Stimulated activated CD8-positive, alpha-beta memory T cell treated with anti-CD3 and anti-CD28 coated beads, Interleukin-7, amount 100 ng/mL, for 1 hour (primary cell): ENCODE measurements around the gene NLGN4X.

Experiments
- DNase-seq, 2 donors: peaks; one replicate each; pipeline ENCODE4 v3.0.0-alpha.2; 2020; ENCODE audit warnings: low read depth in 2 of 2

NLGN4X gene

DNA sequence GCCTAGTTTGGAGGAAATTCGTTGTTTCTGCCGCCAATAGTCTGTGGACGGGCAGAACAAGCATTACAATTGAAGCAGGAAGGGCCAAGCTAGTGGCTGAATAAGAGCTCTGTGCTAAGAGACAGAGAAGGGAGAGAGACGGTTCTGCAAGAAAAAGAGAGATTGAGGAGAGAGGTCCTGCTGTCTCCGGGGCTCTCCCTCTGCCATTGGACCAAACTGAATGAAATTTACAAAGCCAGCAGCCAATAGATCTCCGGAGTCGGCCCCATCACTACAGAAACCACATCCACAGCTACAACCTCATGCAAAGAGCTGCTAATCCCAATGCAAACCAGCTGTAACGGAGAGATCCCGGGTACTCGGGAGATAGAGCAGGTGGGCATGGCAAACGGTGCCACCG, at the start of gene NLGN4X:
NLGN4X (minus strand) TSS at position 148 of the 400 bp plus-strand sequence. CDS start 77,401 bp downstream, outside the sequence.
- no peak for DNase-seq

DNA sequence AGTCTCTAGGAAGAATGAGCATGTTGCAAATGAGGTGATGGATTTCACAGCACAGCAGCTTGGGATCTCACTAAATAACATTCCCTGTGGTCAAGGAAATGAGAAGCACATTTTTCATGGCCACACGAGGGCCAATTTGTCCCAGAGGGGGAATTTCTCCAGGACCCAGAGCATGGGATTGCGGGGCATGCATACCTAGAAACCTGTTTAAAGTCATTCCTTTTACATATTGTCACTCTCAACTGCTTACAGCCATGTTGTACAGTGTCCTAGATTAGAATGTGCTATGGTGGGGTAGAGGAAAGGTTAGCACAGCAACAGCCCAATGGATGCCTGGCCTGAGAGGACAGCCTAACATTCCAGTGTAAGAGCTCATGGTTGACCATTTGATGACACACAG, 37.4 kb upstream of the NLGN4X start:
- no peak for DNase-seq

DNA sequence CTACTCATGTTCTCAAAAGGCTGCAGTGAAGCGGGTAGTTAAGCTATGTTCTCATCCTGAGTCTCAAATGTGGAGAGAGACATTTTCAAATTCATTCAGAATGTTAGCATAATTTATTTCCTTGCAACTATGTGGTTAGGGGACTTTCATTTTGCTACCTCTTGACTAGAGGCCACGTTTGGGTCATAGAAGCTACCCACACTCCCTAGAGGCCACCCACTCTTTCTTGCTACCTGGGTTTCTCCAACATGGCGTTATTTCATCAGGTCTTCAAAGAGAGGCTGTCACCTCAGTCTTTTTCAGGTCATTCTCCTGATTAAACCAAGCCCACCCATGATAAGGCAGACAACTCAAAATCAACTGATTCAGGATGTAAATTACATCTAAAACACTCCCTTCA, 34.3 kb upstream of the NLGN4X start:
- DNase-seq: no peak

- no peak for DNase-seq
Measured at GRCh38 chrX:6257025-6257424, 28.4 kb upstream of the NLGN4X start.

GRCh38 chrX:6244666-6245065, 16.0 kb upstream of the NLGN4X start:
- DNase-seq: no peak

DNA sequence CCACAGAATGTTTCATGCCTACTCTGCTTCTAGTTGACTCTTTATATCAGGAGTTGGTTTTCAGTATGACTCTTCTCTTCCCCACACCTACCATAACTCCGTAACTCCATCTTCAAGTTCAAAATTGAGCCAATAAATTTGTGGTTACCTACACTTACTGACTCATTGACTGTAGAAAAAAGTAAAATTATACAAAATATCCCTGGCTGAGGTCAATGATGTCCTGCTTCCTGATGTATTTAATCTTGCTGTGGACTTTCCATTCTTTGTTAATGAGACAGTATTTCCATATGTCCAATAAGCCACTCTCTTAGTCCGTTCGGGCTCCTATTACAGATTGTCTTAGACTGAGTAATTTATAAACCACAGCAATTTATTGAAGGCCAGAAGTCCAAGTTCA, 9.9 kb upstream of the NLGN4X start:
- DNase-seq: no peak

DNA sequence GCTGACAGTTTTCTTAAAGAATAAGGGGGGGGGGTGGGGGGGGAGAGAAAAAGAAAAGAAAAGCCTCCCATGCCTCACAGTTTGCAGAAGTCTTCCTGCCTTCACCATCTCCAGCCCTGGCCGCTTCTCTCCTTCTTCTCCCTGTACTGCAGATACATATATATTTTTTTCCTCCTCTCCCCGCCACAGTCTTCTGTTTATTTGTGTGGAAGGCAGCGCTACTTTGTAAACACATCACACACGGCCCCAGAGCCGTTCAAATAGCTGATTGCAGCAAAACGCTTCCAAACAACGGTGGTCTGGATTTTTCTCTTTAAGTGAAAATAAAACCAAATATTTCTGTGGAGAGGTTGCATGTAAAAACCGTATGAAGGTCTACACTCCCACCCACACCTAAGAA, 732 bp downstream of the NLGN4X start:
- no peak for DNase-seq

- no peak for DNase-seq
Measured at GRCh38 chrX:6227453-6227835, 1.2 kb downstream of the NLGN4X start.

GRCh38 chrX:6226596-6227452, 1.8 kb downstream of the NLGN4X start:
- DNase-seq: no peak

DNA sequence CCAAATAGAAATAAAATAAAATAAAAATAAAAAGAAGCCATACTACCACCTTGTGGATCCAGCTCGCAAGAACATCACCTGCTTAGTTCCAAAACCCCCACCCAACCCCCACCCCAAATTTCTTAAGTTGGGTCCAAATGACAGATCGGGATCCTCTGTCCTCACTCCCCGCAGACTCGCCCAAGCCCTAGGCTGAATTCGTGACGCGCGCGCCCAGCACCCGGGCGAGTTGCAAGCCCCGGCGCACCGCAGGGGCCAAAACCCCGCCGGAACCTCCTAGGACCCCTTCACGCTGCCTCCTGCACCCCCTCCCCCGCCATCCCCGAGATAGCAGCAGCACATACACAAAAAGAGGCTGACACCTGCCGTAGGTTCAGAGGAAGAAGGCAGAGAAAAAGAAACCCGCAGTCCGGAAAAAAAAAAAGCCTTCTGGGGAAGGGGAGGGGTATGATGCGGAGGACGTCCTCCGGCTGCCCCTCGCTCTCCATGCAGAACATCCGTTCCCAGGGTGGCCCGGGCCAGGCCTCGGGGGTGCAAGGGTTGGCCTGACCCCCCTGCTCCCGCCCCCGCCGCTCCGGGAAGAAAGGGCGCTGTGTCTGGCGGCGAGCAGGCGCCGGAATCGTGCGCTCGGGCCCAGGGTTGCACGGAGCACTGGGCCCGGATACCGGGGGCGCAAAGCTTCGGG, 2.6 kb downstream of the NLGN4X start:
- DNase-seq: no peak

DNA sequence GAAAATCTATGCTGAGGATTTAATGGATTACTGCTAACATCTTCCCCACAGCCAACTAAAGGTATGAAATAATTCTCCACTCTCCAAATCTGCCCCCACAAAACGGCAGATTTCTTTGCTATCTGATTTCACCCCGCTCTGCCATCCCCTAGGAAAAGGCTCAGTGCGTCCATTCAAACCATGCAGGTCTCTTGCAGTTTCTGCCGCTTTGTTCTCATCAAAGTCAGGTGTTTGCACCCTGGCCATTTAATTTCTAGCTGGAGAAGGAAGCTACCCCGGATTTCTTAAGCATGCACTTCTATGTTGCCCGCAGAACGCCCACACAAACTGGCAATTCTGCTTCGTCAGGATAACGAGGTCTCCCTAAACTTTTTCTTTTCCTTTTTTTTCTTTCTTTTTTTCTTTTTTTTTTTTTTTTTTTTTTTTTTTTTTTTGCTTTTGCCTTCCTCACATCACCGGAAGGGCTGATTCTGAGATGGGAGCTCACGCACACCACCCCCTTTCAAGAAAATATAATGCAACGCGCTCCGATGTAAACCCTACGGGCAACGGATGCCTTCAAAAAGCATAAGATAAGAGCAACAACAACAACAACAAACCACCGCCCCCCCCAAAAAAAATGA, 3.3 kb downstream of the NLGN4X start:
- DNase-seq: no peak

GRCh38 chrX:6223516-6223915, 5.2 kb downstream of the NLGN4X start:
- DNase-seq: no peak

GRCh38 chrX:6210230-6210629, 18.4 kb downstream of the NLGN4X start:
- DNase-seq: no peak

DNA sequence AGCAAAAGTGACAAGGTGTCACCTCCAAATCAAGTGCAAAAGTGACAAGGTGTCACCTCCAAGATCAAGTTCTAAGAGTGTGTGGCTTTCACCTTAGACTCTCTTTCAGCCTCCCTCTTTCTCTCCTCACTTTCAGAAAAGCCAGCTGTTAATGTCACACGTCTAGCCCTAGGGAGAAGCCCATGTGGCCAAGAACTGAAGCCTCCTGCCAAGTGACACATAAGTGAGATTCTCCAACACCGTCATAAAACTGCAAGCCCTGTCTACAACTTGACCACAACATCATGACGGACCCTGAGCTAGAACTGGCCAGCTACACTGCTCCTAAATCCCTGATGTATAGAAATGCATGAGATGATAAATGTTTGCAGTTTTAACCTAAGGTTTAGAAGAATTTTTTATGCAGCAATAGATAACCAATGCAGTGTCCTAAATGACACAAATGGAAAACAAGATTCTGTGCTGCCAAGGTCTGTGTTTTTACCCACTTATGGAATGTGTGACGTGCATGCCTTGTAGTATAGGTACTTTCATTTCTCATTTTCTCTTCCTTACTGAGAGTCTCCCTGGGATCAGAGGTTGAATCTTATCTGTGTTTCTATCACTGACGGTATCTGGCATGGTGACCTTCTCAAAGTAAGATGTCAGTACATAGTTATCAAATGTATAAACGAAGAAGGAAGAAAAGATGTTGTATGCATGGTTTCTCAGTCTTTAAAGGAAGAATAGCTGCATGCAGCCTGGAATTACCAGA, 25.0 kb downstream of the NLGN4X start:
- no peak for DNase-seq

GRCh38 chrX:6199486-6199885, 29.2 kb downstream of the NLGN4X start:
- no peak for DNase-seq

- DNase-seq: no peak
Measured at GRCh38 chrX:6187256-6187655, 41.4 kb downstream of the NLGN4X start.

DNA sequence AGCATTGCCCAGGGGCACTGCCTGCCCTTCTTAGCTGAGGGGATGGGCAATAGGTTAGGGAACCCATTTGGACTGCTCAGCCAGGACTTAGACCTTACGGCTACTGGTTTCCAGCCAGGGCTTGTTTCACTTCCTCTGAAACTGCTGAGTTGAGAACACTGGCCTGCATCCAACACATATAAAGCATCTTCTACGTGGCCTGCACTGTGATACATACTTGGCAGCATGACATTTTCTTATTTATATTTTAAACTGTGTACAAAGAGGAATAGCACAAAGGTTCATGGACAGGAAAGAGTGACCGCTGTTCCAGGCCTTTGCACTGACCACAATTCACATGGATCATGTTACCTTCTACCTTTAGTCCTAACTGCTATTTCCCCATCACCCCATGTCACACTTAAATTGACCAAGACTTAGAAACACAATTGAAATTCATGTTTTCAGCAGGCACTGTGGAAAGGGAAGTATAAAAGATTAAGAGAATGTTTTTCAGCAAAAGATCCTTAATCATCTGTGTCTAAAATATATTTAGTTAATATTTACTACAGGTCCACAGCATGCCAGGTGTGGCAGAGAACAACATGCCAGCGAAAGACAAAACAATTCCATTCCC, 43.7 kb downstream of the NLGN4X start:
- DNase-seq: no peak

DNA sequence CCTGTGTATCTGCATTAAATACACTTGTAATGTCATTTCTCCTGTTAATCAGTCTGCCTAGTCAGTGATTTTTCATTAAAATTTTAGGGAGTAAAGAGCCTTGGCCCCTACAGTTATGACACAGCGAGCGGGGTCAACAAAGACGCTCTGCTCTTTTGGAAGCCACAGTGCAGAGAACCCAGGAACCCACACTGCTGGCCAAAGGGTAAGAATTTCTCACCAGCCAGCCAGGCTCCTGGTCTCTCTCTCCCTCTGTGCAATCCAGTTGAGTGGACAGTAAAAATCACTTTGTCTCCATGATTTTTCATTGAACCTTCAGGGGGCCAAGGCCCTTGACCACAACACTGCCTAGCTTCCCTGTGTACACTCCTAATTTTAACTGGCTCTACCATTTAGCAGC, 52.8 kb downstream of the NLGN4X start:
- DNase-seq: no peak

DNA sequence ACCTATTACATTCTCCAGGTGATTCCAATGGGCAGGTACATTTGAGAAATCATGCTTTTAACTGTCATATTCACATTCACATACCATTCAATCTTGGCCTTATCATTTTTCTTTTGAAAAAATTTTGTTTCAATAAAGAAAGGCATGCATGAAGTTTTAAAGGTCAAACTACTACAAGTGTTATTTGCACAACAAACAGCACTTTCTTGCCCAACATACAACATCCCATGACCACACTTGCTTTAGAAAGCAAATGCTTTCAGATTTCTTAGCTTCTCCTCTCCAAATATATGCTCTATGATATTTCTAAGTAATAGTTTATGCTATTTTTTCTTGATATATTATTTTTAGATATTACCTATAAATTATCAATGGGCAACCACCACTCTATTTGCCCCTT, 58.2 kb downstream of the NLGN4X start:
- DNase-seq: no peak

GRCh38 chrX:6169407-6169806, 59.3 kb downstream of the NLGN4X start:
- DNase-seq: no peak

- DNase-seq: no peak
Measured at GRCh38 chrX:6163721-6164120, 64.9 kb downstream of the NLGN4X start.

- no peak for DNase-seq
Measured at GRCh38 chrX:6159468-6159867, 69.2 kb downstream of the NLGN4X start.
